K562 (cell line): Measurements from ENCODE around the gene ATXN2L. TPM values are rescaled to one million over a fixed set of nuclear protein-coding genes. Genes with fewer than 3 reads are reported as not detected.

Source experiments
- EWSR1 ChIP-seq: fragments of 450-650 bp; IDR thresholded peaks from 2 replicates; pipeline ENCODE4 v1.6.1; 2018; ENCODE audit warnings: borderline replicate concordance, mild to moderate bottlenecking, low read depth, moderate library complexity; ENCODE audit not compliant: partially characterized antibody
- MAZ ChIP-seq, 2 experiments: fragments of 450-650 bp in 1 of 2; sonication (generic) in 1 of 2; formaldehyde crosslinking; IDR thresholded peaks in 1 of 2; conservative IDR thresholded peaks in 1 of 2; 2 replicates each; pipeline versions ENCODE4 v1.4.0 to v1.5.0; 2020; ENCODE audit warnings: mild to moderate bottlenecking in 1 of 2, missing genetic modification reagents in 1 of 2
- PHTF2 ChIP-seq: fragments of 250-450 bp; sonication (Bioruptor Pico); IDR thresholded peaks from 2 replicates; pipeline ENCODE4 v1.5.0; 2021; ENCODE audit warnings: mild to moderate bottlenecking
- SMARCE1 ChIP-seq: fragments of 450-650 bp; IDR thresholded peaks from 2 replicates; pipeline ENCODE4 v1.7.1; 2016; ENCODE audit warnings: mild to moderate bottlenecking
- polyA plus RNA-seq, 8 experiments: library from polyadenylated mRNA; depleted of rRNA in 4 of 8; stranded (reverse) in 5 of 8; unstranded in 3 of 8; fragments of >200 nt; fragmentation: Nextera tagmentation in 2 of 8; fragmentation: Illumina TruSeq in 1 of 8; extraction: Ambion mirVana in 2 of 8; extraction: Trizol in 1 of 8; gene quantifications; 2 replicates each; pipeline versions ENCODE4 v1.2.1 to v1.2.3, GENCODE V29; 2011 to 2014; ENCODE audit warnings: inconsistent platforms in 1 of 8, missing spikeins in 1 of 8
- total RNA-seq, 7 experiments: library from RNA; depleted of rRNA in 6 of 7; stranded (reverse); fragments of >200 nt in 6 of 7; fragmentation: Illumina TruSeq in 2 of 7; extraction: Trizol in 2 of 7; gene quantifications; 2 replicates each; pipeline versions ENCODE4 v1.2.1 to v1.2.3, GENCODE V29; 2011 to 2021; ENCODE audit warnings: low replicate concordance in 1 of 7
- TF ChIP-seq, protein P1 (sequence below): sonication (generic); formaldehyde crosslinking; IDR thresholded peaks from 2 replicates; pipeline ENCODE4 v1.8.1; 2023; ENCODE audit warnings: mild to moderate bottlenecking, missing genetic modification reagents
- TF ChIP-seq, protein P2 (sequence below): fragments of 250-450 bp; sonication (Bioruptor Pico); IDR thresholded peaks from 2 replicates; pipeline ENCODE4 v1.4.0; 2020; ENCODE audit warnings: mild to moderate bottlenecking, moderate library complexity
- TF ChIP-seq, protein P3 (sequence below), 2 experiments: IDR thresholded peaks; 2 replicates each; pipeline ENCODE4 v1.6.1; 2011; ENCODE audit warnings: borderline replicate concordance in 1 of 2, control low read depth in 1 of 2, low read depth in 1 of 2, low read length in 1 of 2, mild to moderate bottlenecking in 1 of 2, mixed read lengths in 1 of 2, moderate library complexity in 1 of 2; ENCODE audit not compliant: insufficient read depth in 1 of 2, insufficient read length in 1 of 2, poor library complexity in 1 of 2, severe bottlenecking in 1 of 2; ENCODE audit errors: extremely low read depth in 1 of 2
- TF ChIP-seq, protein P4 (sequence below): fragments of 450-650 bp; formaldehyde crosslinking; conservative IDR thresholded peaks from 2 replicates; pipeline ENCODE4 v1.4.0; 2022; ENCODE audit warnings: mild to moderate bottlenecking, missing genetic modification characterization
- TF ChIP-seq, protein P5 (sequence below): sonication (generic); formaldehyde crosslinking; IDR thresholded peaks from 2 replicates; pipeline ENCODE4 v1.8.0; 2022; ENCODE audit warnings: mild to moderate bottlenecking, missing genetic modification reagents, borderline replicate concordance
- TF ChIP-seq, protein P6 (sequence below): sonication (generic); IDR thresholded peaks from 2 replicates; pipeline ENCODE4 v1.6.1; 2016
- TF ChIP-seq, protein P7 (sequence below): fragments of 450-650 bp; formaldehyde crosslinking; IDR thresholded peaks from 2 replicates; pipeline ENCODE4 v1.4.0; 2020; ENCODE audit warnings: mild to moderate bottlenecking, moderate library complexity

ATXN2L gene
- total and polyA plus RNA-seq, 9 of the 15 experiments (the other 6 are each of a cell fraction or from before 2014, with no cell fraction given) = 3.8 to 280 (median 37.2) TPM

DNA sequence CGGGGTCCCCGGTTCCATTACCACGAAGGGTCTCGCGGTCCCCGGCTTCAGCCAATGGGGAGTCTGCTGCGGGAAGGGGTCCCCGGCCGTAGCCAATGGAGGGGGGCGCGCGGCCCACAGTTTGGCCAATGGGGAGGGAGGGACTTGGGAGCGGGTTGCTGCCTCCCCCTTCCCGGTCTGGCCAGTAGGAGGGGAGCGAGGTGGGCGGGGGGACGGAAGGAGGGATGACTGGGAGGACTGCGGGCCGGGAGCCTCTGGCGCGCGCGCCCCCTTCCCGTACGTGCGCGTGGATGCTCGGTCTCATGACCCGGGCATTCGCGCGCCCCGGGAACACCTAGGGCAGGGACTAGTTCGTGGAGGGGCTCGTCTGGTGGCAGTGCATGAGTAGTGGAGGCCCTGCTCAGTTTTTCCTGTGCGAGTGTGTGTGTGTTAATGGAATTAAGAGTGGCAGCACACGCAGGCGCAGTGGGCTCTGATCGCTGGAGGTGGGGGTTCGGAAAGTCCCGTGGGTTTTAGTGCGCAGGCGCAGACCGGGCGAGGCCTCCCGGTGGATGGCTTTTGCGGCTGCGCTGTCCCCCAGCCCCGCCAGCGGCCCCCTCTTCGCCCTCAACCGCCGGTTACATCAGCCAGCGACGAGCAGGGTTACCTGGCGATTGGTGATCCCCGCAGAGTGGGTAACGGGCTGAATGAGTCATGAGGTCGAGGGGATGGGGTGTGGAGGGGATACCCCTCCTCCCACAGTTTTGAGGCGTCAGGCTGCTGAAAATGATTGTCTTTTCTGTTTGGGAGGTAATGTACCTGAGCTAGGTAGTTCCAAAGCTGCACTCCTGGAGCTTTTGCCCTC is 1.3 kb downstream of the ATXN2L start (continued):
- TF ChIP-seq, protein P1, sequence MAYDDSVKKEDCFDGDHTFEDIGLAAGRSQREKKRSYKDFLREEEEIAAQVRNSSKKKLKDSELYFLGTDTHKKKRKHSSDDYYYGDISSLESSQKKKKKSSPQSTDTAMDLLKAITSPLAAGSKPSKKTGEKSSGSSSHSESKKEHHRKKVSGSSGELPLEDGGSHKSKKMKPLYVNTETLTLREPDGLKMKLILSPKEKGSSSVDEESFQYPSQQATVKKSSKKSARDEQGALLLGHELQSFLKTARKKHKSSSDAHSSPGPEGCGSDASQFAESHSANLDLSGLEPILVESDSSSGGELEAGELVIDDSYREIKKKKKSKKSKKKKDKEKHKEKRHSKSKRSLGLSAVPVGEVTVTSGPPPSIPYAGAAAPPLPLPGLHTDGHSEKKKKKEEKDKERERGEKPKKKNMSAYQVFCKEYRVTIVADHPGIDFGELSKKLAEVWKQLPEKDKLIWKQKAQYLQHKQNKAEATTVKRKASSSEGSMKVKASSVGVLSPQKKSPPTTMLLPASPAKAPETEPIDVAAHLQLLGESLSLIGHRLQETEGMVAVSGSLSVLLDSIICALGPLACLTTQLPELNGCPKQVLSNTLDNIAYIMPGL (CRISPR knock-in tag) = no peak; the same call in 1 of the 2 replicates
- no peak for TF ChIP-seq SMARCE1
- TF ChIP-seq, protein P2, sequence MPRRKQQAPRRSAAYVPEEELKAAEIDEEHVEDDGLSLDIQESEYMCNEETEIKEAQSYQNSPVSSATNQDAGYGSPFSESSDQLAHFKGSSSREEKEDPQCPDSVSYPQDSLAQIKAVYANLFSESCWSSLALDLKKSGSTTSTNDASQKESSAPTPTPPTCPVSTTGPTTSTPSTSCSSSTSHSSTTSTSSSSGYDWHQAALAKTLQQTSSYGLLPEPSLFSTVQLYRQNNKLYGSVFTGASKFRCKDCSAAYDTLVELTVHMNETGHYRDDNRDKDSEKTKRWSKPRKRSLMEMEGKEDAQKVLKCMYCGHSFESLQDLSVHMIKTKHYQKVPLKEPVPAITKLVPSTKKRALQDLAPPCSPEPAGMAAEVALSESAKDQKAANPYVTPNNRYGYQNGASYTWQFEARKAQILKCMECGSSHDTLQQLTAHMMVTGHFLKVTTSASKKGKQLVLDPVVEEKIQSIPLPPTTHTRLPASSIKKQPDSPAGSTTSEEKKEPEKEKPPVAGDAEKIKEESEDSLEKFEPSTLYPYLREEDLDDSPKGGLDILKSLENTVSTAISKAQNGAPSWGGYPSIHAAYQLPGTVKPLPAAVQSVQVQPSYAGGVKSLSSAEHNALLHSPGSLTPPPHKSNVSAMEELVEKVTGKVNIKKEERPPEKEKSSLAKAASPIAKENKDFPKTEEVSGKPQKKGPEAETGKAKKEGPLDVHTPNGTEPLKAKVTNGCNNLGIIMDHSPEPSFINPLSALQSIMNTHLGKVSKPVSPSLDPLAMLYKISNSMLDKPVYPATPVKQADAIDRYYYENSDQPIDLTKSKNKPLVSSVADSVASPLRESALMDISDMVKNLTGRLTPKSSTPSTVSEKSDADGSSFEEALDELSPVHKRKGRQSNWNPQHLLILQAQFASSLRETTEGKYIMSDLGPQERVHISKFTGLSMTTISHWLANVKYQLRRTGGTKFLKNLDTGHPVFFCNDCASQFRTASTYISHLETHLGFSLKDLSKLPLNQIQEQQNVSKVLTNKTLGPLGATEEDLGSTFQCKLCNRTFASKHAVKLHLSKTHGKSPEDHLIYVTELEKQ (CRISPR knock-in tag) = no peak
- TF ChIP-seq, protein P3, sequence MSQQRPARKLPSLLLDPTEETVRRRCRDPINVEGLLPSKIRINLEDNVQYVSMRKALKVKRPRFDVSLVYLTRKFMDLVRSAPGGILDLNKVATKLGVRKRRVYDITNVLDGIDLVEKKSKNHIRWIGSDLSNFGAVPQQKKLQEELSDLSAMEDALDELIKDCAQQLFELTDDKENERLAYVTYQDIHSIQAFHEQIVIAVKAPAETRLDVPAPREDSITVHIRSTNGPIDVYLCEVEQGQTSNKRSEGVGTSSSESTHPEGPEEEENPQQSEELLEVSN (IDR thresholded peaks at IDR 0.05; ENCODE audit: borderline replicate concordance in 1 of 2, extremely low read depth in 1 of 2, insufficient read depth in 1 of 2, insufficient read length in 1 of 2, low read depth in 1 of 2, low read length in 1 of 2, poor library complexity in 1 of 2, severe bottlenecking in 1 of 2) = no peak
- TF ChIP-seq, protein P4, sequence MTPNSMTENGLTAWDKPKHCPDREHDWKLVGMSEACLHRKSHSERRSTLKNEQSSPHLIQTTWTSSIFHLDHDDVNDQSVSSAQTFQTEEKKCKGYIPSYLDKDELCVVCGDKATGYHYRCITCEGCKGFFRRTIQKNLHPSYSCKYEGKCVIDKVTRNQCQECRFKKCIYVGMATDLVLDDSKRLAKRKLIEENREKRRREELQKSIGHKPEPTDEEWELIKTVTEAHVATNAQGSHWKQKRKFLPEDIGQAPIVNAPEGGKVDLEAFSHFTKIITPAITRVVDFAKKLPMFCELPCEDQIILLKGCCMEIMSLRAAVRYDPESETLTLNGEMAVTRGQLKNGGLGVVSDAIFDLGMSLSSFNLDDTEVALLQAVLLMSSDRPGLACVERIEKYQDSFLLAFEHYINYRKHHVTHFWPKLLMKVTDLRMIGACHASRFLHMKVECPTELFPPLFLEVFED (CRISPR knock-in tag) = peak; percentile 81; the same call in 1 of the 2 replicates
- TF ChIP-seq, protein P5, sequence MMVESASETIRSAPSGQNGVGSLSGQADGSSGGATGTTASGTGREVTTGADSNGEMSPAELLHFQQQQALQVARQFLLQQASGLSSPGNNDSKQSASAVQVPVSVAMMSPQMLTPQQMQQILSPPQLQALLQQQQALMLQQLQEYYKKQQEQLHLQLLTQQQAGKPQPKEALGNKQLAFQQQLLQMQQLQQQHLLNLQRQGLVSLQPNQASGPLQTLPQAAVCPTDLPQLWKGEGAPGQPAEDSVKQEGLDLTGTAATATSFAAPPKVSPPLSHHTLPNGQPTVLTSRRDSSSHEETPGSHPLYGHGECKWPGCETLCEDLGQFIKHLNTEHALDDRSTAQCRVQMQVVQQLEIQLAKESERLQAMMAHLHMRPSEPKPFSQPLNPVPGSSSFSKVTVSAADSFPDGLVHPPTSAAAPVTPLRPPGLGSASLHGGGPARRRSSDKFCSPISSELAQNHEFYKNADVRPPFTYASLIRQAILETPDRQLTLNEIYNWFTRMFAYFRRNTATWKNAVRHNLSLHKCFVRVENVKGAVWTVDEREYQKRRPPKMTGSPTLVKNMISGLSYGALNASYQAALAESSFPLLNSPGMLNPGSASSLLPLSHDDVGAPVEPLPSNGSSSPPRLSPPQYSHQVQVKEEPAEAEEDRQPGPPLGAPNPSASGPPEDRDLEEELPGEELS = no peak
- TF ChIP-seq EWSR1 = no peak
- peak; percentile 94 to 98; a peak in 3 of 4 replicates for TF ChIP-seq MAZ (CRISPR knock-in tag; conservative IDR thresholded peaks at IDR 0.05 in 1 of 2, IDR thresholded peaks at IDR 0.05 in 1 of 2)
- no peak for TF ChIP-seq PHTF2 (CRISPR knock-in tag)
- TF ChIP-seq, protein P6, sequence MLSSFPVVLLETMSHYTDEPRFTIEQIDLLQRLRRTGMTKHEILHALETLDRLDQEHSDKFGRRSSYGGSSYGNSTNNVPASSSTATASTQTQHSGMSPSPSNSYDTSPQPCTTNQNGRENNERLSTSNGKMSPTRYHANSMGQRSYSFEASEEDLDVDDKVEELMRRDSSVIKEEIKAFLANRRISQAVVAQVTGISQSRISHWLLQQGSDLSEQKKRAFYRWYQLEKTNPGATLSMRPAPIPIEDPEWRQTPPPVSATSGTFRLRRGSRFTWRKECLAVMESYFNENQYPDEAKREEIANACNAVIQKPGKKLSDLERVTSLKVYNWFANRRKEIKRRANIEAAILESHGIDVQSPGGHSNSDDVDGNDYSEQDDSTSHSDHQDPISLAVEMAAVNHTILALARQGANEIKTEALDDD = no peak
- TF ChIP-seq, protein P7, sequence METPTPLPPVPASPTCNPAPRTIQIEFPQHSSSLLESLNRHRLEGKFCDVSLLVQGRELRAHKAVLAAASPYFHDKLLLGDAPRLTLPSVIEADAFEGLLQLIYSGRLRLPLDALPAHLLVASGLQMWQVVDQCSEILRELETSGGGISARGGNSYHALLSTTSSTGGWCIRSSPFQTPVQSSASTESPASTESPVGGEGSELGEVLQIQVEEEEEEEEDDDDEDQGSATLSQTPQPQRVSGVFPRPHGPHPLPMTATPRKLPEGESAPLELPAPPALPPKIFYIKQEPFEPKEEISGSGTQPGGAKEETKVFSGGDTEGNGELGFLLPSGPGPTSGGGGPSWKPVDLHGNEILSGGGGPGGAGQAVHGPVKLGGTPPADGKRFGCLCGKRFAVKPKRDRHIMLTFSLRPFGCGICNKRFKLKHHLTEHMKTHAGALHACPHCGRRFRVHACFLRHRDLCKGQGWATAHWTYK = no peak; the same call in none of the 2 replicates
